Activated CD8-positive, alpha-beta memory T cell treated with anti-CD3 and anti-CD28 coated beads, Interleukin-2, amount 50 U/mL, for 1 hour (primary cell): Measurements from ENCODE around the gene LPIN1.

Experiments
- DNase-seq: peaks from one replicate; pipeline ENCODE4 v3.0.0-alpha.2; 2020; ENCODE audit errors: extremely low read depth

Gene LPIN1

DNA sequence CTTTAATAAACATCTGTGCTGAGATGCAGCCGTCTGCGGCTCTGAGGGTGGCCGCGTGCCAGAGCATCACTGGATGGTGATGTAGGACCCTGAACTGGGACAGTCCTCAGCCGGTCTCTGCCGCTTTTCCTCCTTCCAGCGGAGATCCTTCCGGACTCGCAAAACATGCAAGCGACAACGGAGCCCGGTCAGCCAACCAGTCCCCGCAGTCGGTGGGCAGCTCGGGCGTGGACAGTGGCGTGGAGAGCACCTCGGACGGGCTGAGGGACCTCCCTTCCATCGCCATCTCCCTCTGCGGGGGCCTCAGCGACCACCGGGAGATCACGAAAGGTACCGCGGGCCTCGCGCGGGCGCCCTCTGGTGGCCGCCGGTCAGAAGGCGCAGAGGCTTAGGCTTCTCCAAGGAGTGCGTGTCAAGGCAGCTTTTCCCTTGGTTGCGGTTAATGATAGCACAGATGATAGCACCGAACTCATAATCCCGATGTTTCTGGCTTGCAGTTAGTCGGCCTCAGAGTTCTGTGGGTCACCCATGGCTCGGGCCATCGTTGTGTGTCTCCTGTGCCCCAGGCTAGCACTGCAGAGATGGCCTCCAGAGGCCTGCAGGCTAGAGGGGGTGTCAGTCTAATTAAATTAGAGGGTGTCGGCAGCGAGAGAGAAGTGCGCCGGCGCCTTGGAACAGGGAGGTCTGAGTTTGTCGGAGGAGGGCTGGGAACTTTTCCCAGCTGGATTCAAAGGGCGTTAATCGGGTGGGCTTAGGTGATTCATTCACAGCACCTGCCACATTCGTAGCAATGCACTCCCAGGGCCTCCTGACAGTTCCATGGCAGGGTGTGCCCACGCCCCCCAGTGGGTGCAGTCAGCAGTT lies 38.5 kb downstream of the LPIN1 start:
- no peak for DNase-seq

DNA sequence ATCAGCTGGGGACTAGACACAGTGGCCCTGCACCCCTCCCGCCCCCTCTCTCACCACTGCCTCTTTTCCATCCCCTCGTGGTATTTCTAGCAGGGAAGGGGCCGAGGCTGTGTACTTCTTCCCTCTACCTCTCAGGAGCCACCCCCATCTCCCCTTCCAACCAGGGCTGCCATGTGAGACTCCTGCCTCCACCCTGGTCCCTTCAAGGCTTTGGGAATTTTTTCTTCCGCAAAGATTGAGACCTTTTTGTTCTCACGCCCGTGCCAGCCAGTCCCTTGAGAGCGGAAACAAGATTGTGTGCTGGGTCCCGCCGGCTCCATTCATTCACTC lies 39.1 kb downstream of the LPIN1 start:
- DNase-seq, result no peak

DNA sequence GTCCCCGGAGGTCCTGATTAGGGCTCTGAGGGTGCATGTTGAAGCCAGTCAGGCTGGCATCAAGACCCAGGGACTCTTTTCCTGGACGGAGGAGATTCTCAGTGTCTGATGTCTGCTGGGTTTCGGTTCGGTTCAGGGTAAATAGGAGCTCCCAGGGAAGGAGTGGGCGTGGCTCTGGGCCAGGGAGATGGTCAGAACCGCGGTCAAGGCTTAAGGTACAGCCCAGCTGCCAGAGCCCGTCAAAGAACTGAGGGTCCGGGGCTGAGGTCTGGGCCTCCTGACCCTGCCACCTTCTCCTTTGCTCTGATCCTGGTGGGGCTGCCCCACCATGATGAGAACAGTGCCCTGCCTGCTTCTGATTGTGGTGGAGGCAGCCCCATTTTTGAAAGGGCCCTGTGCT lies 39.8 kb downstream of the LPIN1 start:
- DNase-seq, result no peak

DNA sequence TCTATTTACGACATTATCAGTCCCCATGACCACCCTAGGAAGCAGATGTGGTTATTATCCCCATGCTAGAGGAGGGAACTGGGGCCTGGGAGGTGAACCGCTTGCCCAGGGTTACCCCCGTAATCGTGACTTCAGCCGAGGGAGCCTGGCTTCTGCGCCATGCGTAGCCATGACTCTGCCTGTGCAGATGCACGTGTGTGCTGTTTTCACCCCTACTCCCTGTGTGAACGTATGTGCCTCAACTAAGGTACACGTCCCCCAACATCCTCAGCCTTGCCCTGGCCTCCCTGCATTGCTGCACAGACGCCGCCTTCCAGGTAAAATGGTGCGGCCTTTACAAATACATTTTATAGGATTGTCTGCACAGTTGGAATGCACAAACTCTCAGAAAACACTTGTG lies 40.2 kb downstream of the LPIN1 start:
- DNase-seq, result no peak

DNA sequence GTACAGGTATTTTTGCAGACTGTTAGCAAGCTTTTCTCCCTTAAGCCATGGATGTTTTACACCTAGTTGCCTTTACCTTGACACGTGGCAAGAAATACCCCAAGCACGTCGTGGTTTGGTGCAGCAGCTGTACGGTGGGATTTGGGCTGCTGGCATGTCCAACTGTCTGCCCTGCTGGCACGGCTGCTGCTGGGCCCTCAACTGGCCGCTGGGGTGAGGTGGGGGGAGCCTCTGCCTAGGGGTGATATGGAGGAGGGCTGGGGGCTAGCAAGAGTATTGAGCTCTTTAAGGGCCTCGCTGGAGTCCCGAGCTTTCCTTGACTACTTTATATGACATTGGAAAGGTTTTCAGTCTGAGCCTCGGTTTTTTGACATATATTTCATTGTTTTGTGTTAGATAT lies 41.6 kb downstream of the LPIN1 start:
- DNase-seq, result no peak

DNA sequence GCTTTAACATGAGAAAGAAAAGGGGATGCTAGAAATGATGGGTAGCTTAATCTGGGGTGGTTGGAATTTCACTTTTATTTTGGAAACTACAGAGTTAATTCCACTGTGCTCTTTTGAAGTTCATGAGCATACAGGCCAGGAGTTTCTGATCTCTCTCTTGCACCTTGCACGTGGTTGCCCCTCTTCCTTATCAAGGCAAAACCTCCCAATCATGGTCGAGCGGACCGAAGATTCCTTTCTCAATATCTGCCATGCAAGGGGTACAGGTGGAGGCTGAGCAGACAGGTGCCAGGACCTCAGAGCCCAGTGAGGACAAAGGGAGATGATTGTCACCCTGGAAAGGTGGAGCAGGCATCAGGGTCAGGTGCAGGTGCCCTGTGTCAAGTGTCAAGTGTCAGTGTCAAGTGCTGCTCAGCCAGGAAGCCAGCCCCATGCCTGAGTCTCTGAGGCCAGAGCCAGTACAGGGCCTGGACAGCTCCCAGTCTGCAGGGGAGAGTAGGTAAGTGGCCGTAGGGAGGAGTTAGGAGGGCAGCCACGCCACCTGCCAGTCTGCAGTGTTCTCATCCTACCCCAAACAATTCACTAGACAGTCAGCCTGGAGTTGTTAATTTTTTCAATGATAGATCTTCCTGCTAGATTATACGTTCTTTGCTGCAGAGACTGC lies 42.2 kb downstream of the LPIN1 start:
- no peak for DNase-seq

DNA sequence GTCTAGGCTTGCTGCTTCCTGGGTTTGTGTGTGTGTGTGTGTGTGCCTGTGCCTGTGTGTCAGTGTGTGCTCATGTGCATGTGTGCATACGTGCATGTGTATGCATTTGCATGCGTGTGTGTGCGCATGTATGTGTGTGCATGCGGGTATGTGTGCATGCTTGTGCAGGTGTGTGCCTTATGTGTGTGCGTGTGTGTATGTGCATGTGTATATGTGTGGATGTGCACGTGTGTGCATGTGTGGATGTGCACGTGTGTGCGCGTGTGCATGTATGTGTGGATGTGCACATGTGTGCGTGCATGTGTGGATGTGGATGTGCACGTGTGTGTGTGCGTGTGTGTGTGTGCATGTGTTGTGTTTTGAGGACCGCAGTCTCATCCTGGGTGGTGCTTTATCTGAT lies 42.8 kb downstream of the LPIN1 start:
- no peak for DNase-seq

DNA sequence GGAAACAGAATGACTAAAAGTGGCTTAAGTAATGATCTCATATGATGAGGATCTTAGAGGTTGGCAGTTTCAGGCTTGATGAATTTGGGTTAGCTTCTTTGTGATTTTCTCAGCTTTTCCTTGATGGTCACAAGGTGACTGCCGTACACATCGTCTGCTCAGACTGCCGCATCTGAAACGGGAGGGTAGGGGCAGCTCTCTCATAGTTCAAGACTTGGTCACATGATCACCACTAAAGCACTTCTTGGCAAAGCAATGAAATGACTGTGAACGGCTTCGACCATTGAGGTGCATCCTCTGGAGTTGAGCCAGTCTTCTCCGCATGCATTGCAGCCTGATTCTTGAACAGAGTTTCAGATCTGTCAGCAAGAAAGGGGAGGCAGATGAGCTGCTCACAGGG lies 43.8 kb downstream of the LPIN1 start:
- DNase-seq, result no peak

DNA sequence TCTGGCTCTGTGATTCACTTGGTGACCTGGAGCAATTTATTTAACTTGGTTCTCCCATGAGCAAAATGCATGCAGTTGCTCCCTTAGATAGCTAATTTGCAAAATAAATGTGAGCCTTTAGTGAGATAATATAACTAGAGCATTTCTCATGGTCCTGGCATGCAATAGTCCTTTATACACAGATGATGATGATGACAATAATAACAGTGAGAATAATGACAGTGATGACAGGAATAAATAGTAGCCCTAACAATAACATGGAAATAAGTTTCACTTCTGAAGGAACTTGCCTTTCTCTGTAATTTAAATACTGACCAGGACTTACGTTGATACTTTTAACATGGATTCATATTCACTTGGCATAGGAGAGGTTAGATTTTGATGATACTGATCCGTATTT lies 49.2 kb downstream of the LPIN1 start:
- no peak for DNase-seq

DNA sequence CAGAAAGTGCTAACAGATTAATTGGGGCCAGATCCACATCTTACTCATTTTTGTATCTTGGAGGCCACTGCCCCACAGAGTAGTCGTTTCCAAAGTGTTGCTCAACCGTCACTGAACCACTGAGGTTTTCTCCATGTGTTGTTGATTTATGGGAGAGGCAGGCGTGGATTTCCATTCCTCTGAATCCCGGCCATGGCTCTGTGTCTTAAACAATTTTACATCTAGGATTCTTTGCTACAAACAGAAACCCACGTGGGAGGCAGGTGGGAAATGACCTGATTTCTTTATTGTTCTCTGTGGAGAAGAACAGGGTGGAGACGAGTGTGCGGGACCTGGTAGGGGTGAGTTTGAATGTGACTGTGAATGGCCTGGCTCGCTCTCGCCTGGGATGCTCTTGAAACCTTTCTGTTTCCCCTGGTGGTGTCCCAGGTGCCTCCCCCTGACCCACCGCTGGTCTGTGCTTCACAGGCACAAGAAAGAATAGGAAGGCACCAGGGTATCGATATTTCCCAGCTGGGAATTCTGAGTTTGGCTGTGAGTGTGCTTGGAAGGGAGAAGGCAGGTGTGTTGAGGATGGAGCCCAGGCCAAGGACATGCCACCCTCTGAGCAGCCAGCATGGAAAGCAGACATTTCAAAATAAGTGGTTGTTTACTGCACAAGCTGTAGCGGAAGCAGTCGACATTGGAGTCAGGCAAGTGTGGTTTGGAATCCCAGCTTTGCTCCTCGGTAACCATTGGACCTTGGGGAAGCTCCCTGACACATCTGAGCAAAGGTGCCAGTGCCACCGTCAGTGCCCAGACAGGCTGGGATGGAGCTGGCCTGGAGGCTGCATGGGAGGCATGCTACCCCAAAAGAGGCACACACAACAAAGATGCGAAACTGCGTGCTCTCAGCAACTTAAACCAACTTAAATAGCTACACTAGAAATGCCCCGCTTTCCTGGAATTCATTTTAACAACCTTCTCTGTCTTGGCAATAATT lies 50.0 kb downstream of the LPIN1 start:
- DNase-seq, result no peak

DNA sequence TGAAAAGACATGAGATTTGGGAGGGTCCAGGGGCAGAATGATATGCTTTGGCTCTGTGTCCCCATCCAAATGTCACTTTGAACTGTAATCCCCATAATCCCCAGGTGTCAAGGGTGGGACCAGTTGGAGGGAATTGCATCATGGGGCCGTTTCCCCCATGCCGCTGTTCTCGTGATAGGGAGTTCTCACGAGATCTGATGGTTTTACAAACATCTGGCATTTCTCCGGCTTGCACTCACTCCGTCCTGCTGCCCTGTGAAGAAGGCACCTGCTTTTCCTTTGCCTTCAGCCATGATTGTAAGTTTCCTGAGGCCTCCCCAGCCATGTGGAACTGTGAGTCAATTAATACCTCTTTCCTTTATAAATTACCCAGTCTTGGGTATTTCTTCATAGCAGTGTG lies 51.4 kb downstream of the LPIN1 start:
- DNase-seq, result no peak

DNA sequence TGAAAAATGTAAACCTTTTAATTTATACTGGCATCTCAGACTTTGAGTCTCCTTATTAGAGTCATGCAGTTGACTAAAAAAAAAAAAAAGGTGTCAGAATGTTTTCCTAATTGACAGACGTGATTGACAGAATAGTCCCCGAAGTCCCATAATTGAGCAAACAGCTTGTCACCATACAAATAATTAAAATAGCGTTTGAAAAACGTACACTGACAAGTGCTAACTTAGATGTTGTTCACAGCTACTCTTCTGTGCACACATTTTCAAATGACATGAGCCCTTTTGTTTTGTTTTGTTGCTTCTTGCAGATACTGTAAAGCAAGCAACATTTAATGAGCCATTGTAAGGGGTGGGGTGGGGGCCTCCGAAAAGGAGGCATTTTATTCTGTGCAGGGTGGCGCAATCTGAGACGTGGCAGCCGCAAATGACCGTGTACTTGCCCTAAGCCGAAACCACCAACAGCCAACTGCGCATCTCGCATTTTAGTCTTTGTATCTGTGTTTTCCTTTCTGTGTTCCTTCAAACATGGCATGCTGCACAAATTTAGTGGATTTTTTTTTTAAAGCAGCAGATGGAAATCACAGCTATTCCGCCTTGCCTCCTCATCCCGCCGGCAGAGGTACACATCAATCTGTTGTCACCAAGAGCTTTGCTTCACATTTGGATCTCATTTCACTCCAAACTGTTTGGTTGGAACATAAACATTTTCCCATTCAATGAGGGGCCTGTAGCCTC lies 52.4 kb downstream of the LPIN1 start:
- no peak for DNase-seq

DNA sequence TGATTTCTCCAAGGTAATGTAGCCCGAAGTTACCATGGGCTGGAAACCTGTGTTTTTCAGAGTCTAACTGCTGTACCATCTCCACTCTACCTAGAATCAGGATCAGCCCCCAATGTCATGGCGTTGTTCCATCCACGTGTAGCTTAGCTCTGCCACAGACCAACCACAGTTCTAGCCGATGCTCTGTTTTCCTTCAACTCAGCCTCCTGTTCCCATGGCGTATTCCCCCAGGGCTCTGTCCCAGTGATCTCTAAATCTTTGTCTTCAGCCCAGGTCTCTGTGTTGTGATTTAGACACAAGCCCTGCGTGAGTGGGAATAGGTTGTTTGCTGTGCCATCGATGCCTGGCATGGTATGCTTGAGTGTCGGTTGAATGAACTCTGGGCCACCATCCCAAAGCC lies 53.4 kb downstream of the LPIN1 start:
- DNase-seq, result no peak

DNA sequence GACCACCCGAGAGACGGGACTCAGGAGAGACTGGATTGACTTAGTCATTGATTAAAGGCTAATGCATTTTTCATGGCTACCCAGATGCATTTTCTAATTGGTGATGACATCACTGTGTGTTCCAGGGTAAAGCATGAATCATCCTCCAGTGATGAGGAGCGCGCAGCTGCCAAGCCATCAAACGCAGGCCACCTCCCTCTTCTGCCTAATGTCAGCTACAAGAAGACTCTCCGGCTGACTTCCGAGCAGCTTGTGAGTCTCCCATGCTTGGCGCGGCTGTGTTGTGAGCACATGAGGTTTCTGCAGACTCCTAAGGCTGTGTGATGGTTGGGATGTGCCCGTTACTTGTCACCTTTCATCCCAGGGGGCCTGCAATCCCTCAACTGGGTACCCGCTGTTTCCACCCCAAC lies 56.4 kb downstream of the LPIN1 start:
- no peak for DNase-seq

DNA sequence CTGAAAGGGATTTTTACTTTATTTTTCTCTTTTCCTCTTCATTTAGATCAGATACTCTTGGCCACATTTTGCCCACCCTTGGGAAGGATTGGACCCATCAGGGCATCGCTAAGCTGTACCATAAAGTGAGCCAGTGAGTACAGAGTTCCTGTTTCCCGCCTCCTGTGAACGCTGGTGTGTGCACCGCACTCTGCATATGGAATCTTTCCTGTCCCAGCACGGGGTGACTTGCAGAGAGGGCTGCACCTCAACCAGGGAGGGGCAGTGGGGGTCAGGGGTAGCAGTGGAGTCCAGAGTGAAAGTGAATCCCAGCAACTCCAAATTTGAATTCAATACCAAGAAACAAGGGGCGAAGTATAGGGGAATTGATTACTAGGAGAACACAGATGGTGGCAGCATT lies 58.6 kb downstream of the LPIN1 start:
- no peak for DNase-seq

DNA sequence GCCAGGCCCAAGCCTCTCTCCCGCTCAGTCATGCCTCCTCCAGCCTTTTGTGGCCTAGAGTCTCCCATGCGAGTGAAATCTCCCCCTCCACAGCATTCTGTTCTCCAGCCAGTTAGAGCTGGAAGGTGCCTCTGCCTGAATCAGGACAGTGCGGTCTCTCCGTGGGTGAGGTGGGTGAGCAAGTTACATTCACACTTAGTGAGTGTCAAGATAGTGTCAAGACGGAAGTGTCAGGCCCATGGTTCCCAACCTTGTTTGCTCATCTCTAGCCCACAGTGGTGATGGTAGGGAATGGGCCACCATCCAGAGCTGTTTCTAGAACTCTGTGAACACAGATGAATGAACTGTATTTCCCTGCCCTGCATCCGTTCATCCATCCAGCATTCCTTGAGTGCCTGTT lies 59.5 kb downstream of the LPIN1 start:
- no peak for DNase-seq

DNA sequence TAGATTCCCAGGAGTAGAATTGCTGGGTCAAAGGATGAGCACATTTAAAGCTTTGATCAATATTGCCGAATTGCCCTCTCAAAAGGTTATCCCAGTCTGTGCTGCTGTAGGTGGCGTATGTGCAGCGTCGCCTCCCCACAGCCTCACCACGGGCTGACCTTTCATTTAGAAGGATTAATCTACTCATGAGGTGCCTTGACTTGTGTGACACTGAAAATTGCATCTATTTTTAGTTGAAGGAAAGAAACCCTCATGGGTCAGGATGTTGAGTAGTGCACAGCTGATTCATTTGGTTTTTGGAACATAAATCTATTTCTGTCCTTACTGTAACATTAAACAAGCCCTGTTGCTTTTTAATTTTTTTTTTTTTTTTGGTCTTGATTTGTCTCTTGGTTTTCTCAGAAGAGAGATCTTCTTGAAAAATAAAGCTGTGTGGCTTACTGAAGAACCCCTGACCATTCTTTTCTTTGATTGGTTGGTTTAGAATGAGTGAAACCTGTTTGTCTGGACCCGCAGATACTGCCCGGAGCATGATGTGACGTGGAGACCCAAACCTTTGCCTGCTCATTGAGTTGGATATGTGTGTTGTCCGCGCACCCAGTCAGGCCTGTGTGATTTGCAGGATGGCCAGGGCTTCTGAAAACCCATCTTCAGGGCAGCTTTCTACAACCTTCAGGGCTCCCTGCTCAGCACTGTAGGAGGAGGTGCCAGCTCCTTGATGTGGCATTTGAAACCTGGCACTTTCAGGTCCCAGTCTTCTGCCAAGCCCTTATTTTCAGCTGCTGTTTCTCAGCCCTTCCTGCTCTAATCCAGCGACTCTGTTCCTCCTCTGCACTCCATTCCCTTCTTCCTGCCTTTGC lies 61.0 kb downstream of the LPIN1 start:
- DNase-seq, result no peak

DNA sequence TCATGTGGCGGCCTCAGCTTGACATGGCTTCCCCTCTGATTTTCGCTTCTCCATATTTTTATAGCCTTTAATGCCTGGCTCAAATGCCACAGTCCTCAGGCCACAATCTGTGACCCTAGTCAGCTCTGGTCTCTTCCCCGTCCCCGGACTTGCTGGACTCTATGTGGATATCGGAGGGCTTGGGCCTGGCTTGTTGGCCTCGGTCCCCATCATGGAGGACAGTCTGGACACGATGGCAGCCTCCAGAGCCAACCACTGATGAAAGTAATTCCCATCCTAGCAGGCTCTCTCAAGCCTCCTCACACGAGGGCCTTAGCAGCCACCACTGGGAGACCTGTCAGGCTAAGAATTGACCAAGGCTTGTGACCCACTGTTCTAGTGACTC lies 61.6 kb downstream of the LPIN1 start:
- no peak for DNase-seq

DNA sequence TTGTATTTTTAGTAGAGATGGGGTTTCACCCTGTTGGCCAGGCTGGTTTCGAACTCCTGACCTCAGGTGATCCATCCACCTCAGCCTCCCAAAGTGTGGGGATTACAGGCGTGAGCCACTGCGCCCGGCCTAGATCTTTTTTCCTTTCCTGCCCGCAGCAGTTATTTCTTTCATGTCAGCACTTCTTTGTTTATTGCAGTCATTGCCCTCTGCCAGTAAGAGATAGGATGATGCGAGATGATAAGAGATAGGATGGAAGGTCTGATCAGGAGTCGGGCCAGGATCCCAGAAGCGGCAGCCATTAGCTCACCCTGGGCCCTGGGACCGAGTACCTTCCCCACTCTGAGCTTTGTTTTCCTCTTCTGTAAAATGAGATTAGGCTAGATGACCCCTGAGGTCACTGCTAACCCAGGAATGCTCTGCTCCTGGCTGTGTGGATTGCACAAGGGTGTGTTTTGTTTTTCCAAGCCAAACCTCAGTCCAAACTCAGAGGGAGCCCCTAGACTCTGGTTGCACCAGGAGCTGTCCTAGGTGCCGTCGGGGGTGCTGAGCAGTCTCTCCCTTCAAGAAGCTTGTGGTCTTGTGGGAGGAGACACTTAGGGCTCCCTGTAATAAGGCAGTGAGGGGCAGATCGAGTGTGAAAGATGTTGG lies 63.3 kb downstream of the LPIN1 start:
- DNase-seq, result no peak

DNA sequence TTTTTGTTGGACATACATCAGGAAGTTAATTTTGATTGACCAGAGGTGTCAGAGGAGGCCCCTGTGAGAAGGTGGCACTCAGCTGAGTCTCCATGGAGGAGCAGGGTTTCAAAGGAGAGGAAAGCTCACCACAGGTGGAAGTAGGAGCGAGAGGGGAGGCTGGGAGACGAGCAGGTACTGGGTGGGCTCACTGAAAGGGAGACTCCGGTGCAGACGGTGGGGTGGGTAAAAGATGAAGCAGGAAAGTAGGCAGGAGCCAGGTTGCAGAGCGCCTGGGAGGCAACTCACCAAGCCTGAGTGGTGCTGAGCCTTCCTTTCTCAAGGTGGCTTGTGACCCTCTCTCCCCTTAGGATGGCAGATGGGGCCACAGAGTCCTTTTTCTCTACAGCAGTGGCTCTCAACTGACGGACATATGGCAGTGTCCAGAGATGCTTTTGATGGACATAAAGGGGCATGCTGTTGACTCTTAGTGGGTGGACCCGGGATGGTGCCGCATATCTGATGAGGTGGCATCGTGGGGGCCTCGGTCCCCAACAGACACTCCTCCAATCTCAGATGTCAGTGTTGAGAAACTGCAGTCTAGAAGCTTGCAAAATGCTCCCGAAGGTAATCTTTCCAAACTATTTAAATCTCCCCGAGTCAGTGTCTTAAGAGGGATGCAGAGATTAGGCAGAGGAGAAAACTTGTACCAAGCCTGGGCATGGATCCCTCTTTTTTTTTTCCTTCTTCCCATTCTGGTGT lies 64.0 kb downstream of the LPIN1 start:
- DNase-seq, result no peak
